Cardiac fibroblast (primary cell): ENCODE measurements around the gene TUBB.

Experiments used
- DNase-seq, 2 donors: peaks; one replicate each; pipeline versions ENCODE4 v3.0.0 to v3.0.0-alpha.2; 2010; ENCODE audit warnings: low read depth in 2 of 2
- H3K4me3 ChIP-seq, 2 donors: replicated peaks in 1 of 2; 1 replicate in 1 of 2; 2 replicates in 1 of 2; pipeline ENCODE4 v1.5.1; 2011; ENCODE audit warnings: low read depth in 2 of 2, low read length in 2 of 2, mild to moderate bottlenecking in 2 of 2, moderate library complexity in 1 of 2
- TF ChIP-seq, protein P1 (sequence below): IDR thresholded peaks from one replicate; pipeline ENCODE4 v1.5.1; 2011; ENCODE audit warnings: low read depth, mild to moderate bottlenecking, low read length, inconsistent platforms

The TUBB gene

GRCh38 chr6:30719791-30720737 lies at the start of gene TUBB:
TUBB (plus strand) TSS chr6:30720352; CDS start chr6:30720507, 155 bp downstream.
- TF ChIP-seq, protein P1, sequence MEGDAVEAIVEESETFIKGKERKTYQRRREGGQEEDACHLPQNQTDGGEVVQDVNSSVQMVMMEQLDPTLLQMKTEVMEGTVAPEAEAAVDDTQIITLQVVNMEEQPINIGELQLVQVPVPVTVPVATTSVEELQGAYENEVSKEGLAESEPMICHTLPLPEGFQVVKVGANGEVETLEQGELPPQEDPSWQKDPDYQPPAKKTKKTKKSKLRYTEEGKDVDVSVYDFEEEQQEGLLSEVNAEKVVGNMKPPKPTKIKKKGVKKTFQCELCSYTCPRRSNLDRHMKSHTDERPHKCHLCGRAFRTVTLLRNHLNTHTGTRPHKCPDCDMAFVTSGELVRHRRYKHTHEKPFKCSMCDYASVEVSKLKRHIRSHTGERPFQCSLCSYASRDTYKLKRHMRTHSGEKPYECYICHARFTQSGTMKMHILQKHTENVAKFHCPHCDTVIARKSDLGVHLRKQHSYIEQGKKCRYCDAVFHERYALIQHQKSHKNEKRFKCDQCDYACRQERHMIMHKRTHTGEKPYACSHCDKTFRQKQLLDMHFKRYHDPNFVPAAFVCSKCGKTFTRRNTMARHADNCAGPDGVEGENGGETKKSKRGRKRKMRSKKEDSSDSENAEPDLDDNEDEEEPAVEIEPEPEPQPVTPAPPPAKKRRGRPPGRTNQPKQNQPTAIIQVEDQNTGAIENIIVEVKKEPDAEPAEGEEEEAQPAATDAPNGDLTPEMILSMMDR = peak; percentile 5
- peak; percentile 98 to 99 for DNase-seq
- H3K4me3 ChIP-seq = peak within 1 kb of the TSS; percentile 69 to 95

DNA sequence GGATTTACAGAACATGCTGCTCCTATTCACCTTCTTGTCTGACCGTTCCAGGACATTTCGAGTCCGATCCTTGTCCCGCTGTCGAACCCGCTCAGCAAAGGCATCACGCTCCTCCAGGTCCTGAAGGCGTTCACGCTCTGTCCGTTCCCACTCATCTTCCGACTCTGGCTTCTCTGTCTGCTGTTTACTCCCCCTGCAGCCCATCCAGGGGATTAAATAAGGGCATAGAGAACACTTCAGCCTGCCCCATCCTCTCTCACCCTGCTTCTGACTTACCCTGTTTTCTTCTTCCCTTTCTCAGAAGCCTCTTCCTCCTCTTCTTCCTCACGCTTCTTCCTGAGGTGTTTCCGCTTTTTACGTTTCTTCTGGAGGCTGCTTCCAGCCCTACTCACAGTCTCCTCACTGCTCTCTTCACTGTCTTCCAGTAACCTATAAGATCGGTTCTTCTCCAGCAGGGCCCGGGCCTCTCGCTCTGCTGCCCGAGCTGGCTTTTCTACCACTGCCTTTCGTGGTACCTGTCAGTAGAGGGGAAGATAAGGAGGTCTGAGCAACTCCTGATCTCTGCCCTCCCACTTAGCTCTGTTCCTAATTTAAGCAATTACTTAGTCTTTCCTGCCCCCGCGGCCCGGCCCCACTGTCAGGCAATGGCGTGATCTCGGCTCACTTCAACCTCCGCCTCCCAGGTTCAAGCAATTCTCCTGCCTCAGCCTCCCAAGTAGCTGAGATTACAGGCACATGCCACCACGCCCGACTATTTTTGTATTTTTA lies 49.2 kb upstream of the TUBB start:
- H3K4me3 ChIP-seq = no peak overlapping the region
- TF ChIP-seq, protein P1 = peak; percentile 36

GRCh38 chr6:30672445-30673253 lies 47.5 kb upstream of the TUBB start, which contains the start of gene DHX16:
DHX16 (minus strand) TSS chr6:30673006; CDS start chr6:30672841, 165 bp downstream.
- TF ChIP-seq, protein P1 = peak; percentile 85
- peak; percentile 99 for DNase-seq
- H3K4me3 ChIP-seq = peak within 1 kb of the TSS; percentile 95

More for the DNA sequence above, 49.2 kb upstream of the TUBB start:
- DNase-seq = no peak

GRCh38 chr6:30676660-30677285 lies 43.4 kb upstream of the TUBB start:
- no peak for DNase-seq
- H3K4me3 ChIP-seq = no peak overlapping the region
- TF ChIP-seq, protein P1 = no peak

DNA sequence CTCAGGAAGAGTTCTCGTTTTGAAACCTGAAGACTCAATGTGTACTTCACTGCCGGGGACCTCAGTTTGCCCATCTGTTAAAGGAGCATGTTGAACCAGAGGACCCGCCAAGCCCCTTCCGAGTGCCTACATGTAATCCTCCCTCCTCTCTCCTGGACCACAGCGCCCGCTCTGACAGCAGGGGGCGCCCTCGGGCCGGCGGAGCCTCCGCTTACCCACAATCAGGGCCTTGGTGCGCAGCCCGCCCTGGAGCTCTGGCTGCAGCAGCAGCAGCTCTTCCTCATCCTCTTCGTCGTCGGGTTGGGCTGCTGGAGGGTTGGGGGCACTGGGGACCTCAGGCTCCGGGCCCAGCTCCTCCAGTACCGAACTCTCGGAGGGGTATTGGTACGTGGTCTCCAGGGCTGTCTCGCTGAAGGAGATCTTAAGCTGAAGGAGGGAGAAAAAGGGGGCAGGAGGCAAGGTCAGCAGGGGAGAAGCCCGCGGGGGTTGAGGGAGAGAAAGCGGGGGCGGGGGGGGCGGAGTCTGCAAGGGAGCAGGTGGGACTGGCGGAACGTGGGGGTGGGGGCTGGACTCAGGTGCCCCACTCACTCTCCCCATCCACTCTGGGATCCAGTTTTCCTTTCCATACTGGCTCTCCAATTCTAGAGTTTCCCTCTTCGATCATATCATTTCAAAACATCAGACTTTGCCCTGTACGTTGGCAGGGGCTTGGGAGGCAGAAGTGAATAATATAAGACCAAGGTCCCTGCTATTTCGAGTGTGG lies 41.0 kb upstream of the TUBB start:
- H3K4me3 ChIP-seq = peak overlapping the region in 1 of 2 donors; percentile 39
- TF ChIP-seq, protein P1 = peak; percentile 95
- DNase-seq = peak; percentile 84 to 86
